Epithelial cell of esophagus (primary cell): ENCODE results near the gene GCM1.
"Not testable (repeated sequence)": the region's sequence is repeated elsewhere in the genome, so short reads cannot be mapped to it uniquely, and the experiment has no call there.

ENCODE experiments used
- DNase-seq: peaks from one replicate; pipeline ENCODE4 v3.0.0; 2010; ENCODE audit warnings: low read depth
- H3K4me3 ChIP-seq: 2 replicates; pipeline ENCODE4 v1.5.1; 2011; ENCODE audit warnings: mild to moderate bottlenecking, low read length, control low read depth
- CTCF ChIP-seq: IDR thresholded peaks from 2 replicates; pipeline ENCODE4 v1.5.1; 2011; ENCODE audit warnings: low read depth, mild to moderate bottlenecking, low read length, control low read depth, inconsistent platforms; ENCODE audit not compliant: insufficient read depth; ENCODE audit errors: missing control alignments

Gene GCM1

GRCh38 chr6:53165293-53165692 is 16.7 kb upstream of the GCM1 start:
- no peak for TF ChIP-seq CTCF
- no peak for DNase-seq
- no peak overlapping the region for H3K4me3 ChIP-seq

- no peak for TF ChIP-seq CTCF
- no peak for DNase-seq
- H3K4me3 ChIP-seq, result no peak overlapping the region
Measured at GRCh38 chr6:53162606-53163005, 14.0 kb upstream of the GCM1 start.

- no peak for TF ChIP-seq CTCF
- DNase-seq, result no peak
Measured at GRCh38 chr6:53161481-53162009, 12.9 kb upstream of the GCM1 start.

GRCh38 chr6:53159558-53159957 is 10.9 kb upstream of the GCM1 start:
- peak; percentile 80 for DNase-seq
- H3K4me3 ChIP-seq, result no peak overlapping the region
- no peak for TF ChIP-seq CTCF

More at GRCh38 chr6:53161481-53162009, 12.9 kb upstream of the GCM1 start:
- H3K4me3 ChIP-seq, result no peak overlapping the region

- not testable (repeated sequence) for H3K4me3 ChIP-seq, DNase-seq
Measured at GRCh38 chr6:53158076-53158475, 9.4 kb upstream of the GCM1 start.

DNA sequence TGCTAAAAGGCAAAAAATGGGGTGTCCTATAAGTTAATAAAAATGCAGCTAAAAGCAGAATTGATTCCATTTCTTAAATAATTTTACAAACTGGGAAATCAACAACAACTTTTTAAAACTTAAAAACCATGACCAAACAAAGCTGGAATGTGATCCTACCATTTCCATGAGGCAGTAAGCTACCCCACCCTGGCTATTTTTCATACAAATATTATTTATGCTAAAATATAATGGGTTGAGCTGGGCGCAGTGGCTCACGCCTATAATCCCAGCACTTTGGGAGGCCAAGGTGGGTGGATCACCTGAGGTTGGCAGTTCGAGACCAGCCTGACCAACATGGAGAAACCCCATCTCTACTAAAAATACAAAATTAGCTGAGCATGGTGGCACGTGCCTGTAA is 6.6 kb upstream of the GCM1 start:
- H3K4me3 ChIP-seq, result not testable (repeated sequence)

GRCh38 chr6:53154794-53155193 is 6.2 kb upstream of the GCM1 start:
- TF ChIP-seq CTCF, result no peak
- H3K4me3 ChIP-seq, result no peak overlapping the region
- no peak for DNase-seq

More for the DNA sequence above, 6.6 kb upstream of the GCM1 start:
- DNase-seq, result not testable (repeated sequence)

- DNase-seq, result no peak
- no peak for TF ChIP-seq CTCF
- H3K4me3 ChIP-seq, result no peak overlapping the region
Measured at GRCh38 chr6:53154071-53154470, 5.4 kb upstream of the GCM1 start.
